ENCODE measurements around the gene DYNC2H1.
"Not testable (repeated sequence)": the region's sequence is repeated elsewhere in the genome, so short reads cannot be mapped to it uniquely, and the experiment has no call there.

DYNC2H1 gene

GRCh38 chr11:103367650-103368049 is 258.4 kb downstream of the DYNC2H1 start:
- no peaks in the 10 kb centered on the region for H3K36me3 ChIP-seq

DNA sequence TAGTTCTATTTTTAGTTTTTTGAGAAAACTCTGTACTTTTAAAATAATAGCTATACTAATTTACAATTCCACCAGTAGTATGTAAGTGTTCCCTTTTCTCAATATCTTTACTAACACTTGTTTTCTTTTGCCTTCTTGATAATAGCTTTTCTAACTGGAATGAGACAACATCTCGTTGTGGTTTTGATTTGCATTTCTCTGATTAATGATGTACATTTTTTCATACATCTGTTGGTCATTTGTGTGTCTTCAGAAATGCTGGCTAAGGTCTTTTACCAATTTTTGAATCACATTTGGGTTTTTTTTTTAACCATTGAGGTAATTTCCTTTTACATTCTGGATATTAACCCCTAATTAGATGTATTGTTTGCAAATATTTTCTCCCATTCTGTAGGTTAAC is 258.9 kb downstream of the DYNC2H1 start:
- Histone ChIP-seq H3K4me1 (ENCODE audit: control insufficient read depth in 1 of 2, insufficient read depth in 1 of 2, low read depth in 1 of 2, low read length in 1 of 2) (no peaks in the 10 kb centered on the region), H3K36me3 (no peaks in the 10 kb centered on the region), H3K9me3 (no peaks in the 10 kb centered on the region), H3K27ac (no peak overlapping the region), H3K27me3 (no peaks in the 10 kb centered on the region), H3K4me3 (ENCODE audit: low read depth in 1 of 2, low read length in 1 of 2) (no peak overlapping the region)
- no peak for TF ChIP-seq CTCF (IDR thresholded peaks at IDR 0.05)

More at GRCh38 chr11:103367650-103368049, 258.4 kb downstream of the DYNC2H1 start:
- no peaks in the 10 kb centered on the region for H3K9me3 ChIP-seq
- no peaks in the 10 kb centered on the region for H3K4me1 ChIP-seq (ENCODE audit: control insufficient read depth in 1 of 2, insufficient read depth in 1 of 2, low read depth in 1 of 2, low read length in 1 of 2)
- H3K27me3 ChIP-seq: no peaks in the 10 kb centered on the region
- no peak overlapping the region for H3K27ac ChIP-seq
- no peak for TF ChIP-seq CTCF (IDR thresholded peaks at IDR 0.05)
- H3K4me3 ChIP-seq (ENCODE audit: low read depth in 1 of 2, low read length in 1 of 2): no peak overlapping the region

DNA sequence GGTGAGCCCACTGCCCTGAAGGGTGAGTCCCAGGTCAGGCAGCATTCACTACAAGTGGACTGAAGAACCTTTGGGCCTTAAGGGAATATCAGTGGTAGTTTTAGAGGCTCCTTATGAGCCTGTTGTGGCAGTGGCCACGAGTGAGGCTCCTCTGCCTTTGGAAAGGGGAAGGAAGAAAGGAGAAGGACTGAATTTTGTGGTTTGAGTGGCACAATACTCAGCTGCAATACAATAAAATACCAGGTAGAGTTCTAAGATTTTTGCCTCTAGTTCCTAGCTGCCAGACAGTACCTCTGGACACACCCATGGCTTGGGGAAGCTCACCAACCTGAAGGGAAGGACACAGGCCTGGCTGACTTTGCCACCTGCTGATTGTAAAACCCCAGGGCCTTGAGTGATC is 260.9 kb downstream of the DYNC2H1 start:
- H3K36me3 ChIP-seq: no peaks in the 10 kb centered on the region
- no peaks in the 10 kb centered on the region for H3K4me1 ChIP-seq (ENCODE audit: control insufficient read depth in 1 of 2, insufficient read depth in 1 of 2, low read depth in 1 of 2, low read length in 1 of 2)
- TF ChIP-seq CTCF (IDR thresholded peaks at IDR 0.05): no peak
- H3K27ac ChIP-seq: no peak overlapping the region
- H3K27me3 ChIP-seq: no peaks in the 10 kb centered on the region
- no peak overlapping the region for H3K4me3 ChIP-seq (ENCODE audit: low read depth in 1 of 2, low read length in 1 of 2)
- no peaks in the 10 kb centered on the region for H3K9me3 ChIP-seq

GRCh38 chr11:103372906-103373305 is 263.7 kb downstream of the DYNC2H1 start:
- Histone ChIP-seq H3K36me3 (no peaks in the 10 kb centered on the region), H3K4me3 (ENCODE audit: low read depth in 1 of 2, low read length in 1 of 2) (no peak overlapping the region), H3K27ac (no peak overlapping the region), H3K4me1 (ENCODE audit: control insufficient read depth in 1 of 2, insufficient read depth in 1 of 2, low read depth in 1 of 2, low read length in 1 of 2) (no peaks in the 10 kb centered on the region), H3K27me3 (no peaks in the 10 kb centered on the region), H3K9me3 (no peaks in the 10 kb centered on the region)
- TF ChIP-seq CTCF (IDR thresholded peaks at IDR 0.05): no peak

DNA sequence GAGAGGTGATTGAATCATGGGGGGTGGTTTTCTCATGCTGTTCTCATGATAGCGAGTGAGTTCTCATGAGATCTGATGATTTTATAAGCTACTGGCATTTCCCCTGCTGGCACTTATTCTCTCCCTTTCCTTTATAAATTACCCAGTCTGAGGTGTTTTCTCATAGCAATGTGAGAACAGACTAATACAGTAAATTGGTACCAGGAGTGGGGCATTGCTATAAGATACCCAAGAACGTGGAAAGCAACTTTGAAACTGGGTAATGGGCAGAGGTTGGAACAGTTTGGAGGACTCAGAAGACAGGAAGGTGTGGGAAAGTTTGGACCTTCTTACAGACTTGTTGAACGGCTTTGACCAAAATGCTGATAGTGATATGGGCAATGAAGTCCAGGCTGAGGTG is 265.0 kb downstream of the DYNC2H1 start:
- H3K27ac ChIP-seq; H3K4me3 ChIP-seq (ENCODE audit: low read depth in 1 of 2, low read length in 1 of 2); H3K36me3 ChIP-seq; H3K27me3 ChIP-seq; H3K4me1 ChIP-seq (ENCODE audit: control insufficient read depth in 1 of 2, insufficient read depth in 1 of 2, low read depth in 1 of 2, low read length in 1 of 2); H3K9me3 ChIP-seq: not testable (repeated sequence)

- H3K27ac ChIP-seq: no peak overlapping the region
- no peaks in the 10 kb centered on the region for H3K27me3 ChIP-seq
- H3K4me1 ChIP-seq (ENCODE audit: control insufficient read depth in 1 of 2, insufficient read depth in 1 of 2, low read depth in 1 of 2, low read length in 1 of 2): no peaks in the 10 kb centered on the region
- no peak overlapping the region for H3K4me3 ChIP-seq (ENCODE audit: low read depth in 1 of 2, low read length in 1 of 2)
- no peaks in the 10 kb centered on the region for H3K9me3 ChIP-seq
- no peak for TF ChIP-seq CTCF (IDR thresholded peaks at IDR 0.05)
- H3K36me3 ChIP-seq: no peaks in the 10 kb centered on the region
These were observed 269.7 kb downstream of the DYNC2H1 start for GRCh38 chr11:103378931-103379330.

Measured in neutrophil (primary cell).